Lower leg skin (tissue), 4 donors: ENCODE results near the gene SEZ6. TPM values are rescaled to one million over a fixed set of nuclear protein-coding genes. Genes with fewer than 3 reads are reported as not detected.

Experiments
- DNase-seq, 2 donors: peaks; one replicate each; pipeline ENCODE4 v3.0.0-alpha.2; 2019; ENCODE audit warnings: low spot score in 2 of 2
- H3K4me3 ChIP-seq: fragments of 200-600 bp; sonication (generic); 2 replicates; pipeline ENCODE4 v1.5.1; 2017; ENCODE audit warnings: mild to moderate bottlenecking, low read depth; ENCODE audit not compliant: poor library complexity, severe bottlenecking
- CTCF ChIP-seq, 3 donors: fragments of 450-650 bp; IDR thresholded peaks; one replicate each; pipeline ENCODE4 v1.5.1; 2016; ENCODE audit warnings: antibody characterized with exemption in 3 of 3, mild to moderate bottlenecking in 3 of 3, moderate library complexity in 2 of 3
- POLR2A ChIP-seq, 2 donors: fragments of 450-650 bp; IDR thresholded peaks; one replicate each; pipeline ENCODE4 v1.6.1; 2016 to 2017; ENCODE audit warnings: antibody characterized with exemption in 2 of 2, mild to moderate bottlenecking in 1 of 2, moderate library complexity in 1 of 2
- WGBS, 2 donors: methylation state at CpG; one replicate each; pipeline ENCODE4 v1.1.5; 2018; 5-methylcytosine and 5-hydroxymethylcytosine counted together
- intact Hi-C: fragments of 100-400 bp; cut with DNase I; formaldehyde crosslinking; loops from one replicate; pipeline ENCODE4 v1.15.0; 2023; ENCODE audit warnings: low total_unique reads
- total RNA-seq, 4 donors: library from RNA; depleted of rRNA; stranded (reverse); fragments of >200 nt; gene quantifications; one replicate each; pipeline ENCODE4 v1.1.0, GENCODE V29; 2016

Gene SEZ6
- total RNA-seq, 4 donors from 2014 or later: not detected

- WGBS, 2 donors: 49 to 55% methylated on average over 20 of the region's 20 CpGs
- H3K4me3 ChIP-seq: no peak overlapping the region
- intact Hi-C loops: no loop called here
- TF ChIP-seq POLR2A (IDR thresholded peaks at IDR 0.05) (no peak), CTCF (IDR thresholded peaks at IDR 0.05) (no peak)
- DNase-seq: no peak
These were observed 1.6 kb downstream of the SEZ6 start for GRCh38 chr17:29004081-29004692.

DNA sequence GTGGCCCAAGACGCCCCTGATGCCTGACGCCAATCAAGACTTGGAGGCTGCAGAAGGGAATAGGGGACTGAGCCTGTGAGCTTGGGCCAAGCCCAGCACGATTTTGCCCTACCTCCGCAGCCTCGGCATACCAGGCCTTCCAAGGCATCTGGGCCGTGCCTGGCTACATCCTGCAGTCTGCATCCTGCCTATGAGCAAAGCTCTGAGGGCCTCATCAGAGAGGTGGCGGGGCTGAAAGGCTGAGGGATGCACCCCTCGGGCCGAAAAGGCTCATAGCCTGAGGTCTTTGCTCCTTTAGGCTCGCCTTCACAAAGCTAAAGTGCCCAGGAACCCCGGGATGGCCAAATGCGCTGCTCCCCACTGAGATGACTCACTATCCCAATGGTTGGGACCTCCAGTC is 2.5 kb downstream of the SEZ6 start:
- no peak overlapping the region for H3K4me3 ChIP-seq
- DNase-seq: no peak
- TF ChIP-seq POLR2A (IDR thresholded peaks at IDR 0.05) (no peak), CTCF (IDR thresholded peaks at IDR 0.05) (no peak)
- 60 to 75% methylated on average over 8 to 12 of the region's 12 CpGs for WGBS, 2 donors
- intact Hi-C loops: no loop called here

- TF ChIP-seq CTCF (IDR thresholded peaks at IDR 0.05): no peak
- TF ChIP-seq POLR2A (IDR thresholded peaks at IDR 0.05): no peak
- no peak overlapping the region for H3K4me3 ChIP-seq
- intact Hi-C loops: no loop called here
- 49 to 56% methylated on average over 4 of the region's 4 CpGs for WGBS, 2 donors
- no peak for DNase-seq
These were observed 3.0 kb downstream of the SEZ6 start for GRCh38 chr17:29002811-29003210.

GRCh38 chr17:29000973-29001372 is 4.9 kb downstream of the SEZ6 start:
- no peak overlapping the region for H3K4me3 ChIP-seq
- 81 to 82% methylated on average over 5 of the region's 5 CpGs for WGBS, 2 donors
- TF ChIP-seq CTCF (IDR thresholded peaks at IDR 0.05) (no peak), POLR2A (IDR thresholded peaks at IDR 0.05) (no peak)
- intact Hi-C loops: no loop called here
- no peak for DNase-seq

DNA sequence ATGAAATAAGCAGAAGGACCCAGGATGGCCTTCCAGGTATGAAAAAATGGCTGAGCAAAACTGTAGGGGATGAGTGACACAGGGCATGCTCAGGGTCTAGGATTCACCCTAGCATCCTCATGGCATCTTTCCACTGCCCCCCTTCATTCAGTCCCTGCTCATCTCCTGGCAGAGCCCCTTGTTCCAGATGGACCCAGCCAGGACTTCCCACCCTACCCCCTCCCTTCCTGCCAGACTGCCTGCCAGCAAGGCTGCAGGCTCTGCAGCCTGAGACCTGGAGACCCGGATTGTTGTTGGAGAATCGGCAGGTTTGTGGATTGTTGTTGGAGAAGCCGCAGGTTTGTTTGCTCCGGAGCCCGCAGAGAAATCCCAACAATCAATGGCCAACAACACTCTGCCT is 6.6 kb downstream of the SEZ6 start:
- no peak for TF ChIP-seq CTCF (IDR thresholded peaks at IDR 0.05)
- TF ChIP-seq POLR2A (IDR thresholded peaks at IDR 0.05): no peak
- H3K4me3 ChIP-seq: no peak overlapping the region
- no peak for DNase-seq
- intact Hi-C loops: no loop called here
- 41 to 54% methylated on average over 5 of the region's 5 CpGs for WGBS, 2 donors

DNA sequence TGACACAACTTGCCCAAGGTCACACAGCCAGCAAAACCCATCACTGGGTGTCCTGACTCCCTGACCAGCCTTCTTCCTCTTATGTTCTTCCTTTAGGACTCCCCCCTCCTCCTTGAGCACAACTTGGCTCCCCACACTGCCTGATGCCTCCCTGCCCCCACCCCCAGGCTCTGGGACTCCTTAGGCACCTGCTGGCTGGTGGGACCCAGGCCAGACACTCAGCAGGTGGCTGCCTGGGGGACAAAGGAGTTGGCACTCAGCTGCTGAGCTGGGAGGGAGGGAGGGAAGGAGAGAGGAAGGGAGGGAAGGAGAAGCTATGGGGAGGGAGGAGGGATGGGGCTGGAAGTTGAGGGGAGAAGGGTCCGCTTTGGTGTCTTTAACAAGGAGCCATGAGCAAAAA is 8.0 kb downstream of the SEZ6 start:
- no peak for DNase-seq
- intact Hi-C loops: no loop called here
- no peak overlapping the region for H3K4me3 ChIP-seq
- no peak for TF ChIP-seq CTCF (IDR thresholded peaks at IDR 0.05)
- TF ChIP-seq POLR2A (IDR thresholded peaks at IDR 0.05): no peak
- 95 to 97% methylated on average over 1 of the region's 1 CpG for WGBS, 2 donors
